ENCODE results near the gene EEA1. TPM values are rescaled to one million over a fixed set of nuclear protein-coding genes. Genes with fewer than 3 reads are reported as not detected.
"Not testable (repeated sequence)": the region's sequence is repeated elsewhere in the genome, so short reads cannot be mapped to it uniquely, and the experiment has no call there.

The EEA1 gene
- total and polyA plus RNA-seq, 11 donors, result 5.1 to 45.5 (median 28.5) TPM

DNA sequence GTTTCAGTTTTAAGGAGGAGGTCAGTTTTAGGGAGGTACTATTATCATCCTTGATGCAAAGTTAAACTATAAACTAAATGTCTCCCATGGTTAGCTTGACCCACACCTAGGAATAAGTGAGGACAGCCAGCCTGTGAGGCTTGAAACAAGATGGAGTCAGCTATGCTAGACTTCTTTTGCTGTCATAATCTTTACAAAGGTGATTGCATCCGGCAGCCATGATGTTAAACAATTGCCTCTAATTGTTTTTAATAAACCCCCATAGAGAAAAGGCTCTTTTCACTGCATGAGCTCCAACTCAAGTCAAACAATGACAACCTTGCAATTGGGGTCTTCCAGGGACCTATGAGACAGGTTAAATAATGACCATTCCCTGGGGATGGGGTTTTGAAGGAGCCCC, 45.7 kb upstream of the EEA1 start:
- H3K27me3 ChIP-seq, result no peaks in the 10 kb centered on the region
- ATAC-seq (no peak), DNase-seq (no peak)
- no peak overlapping the region for H3K4me3 ChIP-seq
- peaks cover 0 to 36% (median 2%) of the 10 kb centered on the region in 12 donors for H3K4me1 ChIP-seq
- 94 to 97% (median 96%) methylated on average over 1 of the region's 1 CpG for WGBS, 4 donors
- intact Hi-C loops (cut with DNase I), result loop anchor here in 1 of 10 donors (10.0 kb wide), 1 partner anchor 190 kb away; no protein-coding TSS in a partner anchor
- no peaks in the 10 kb centered on the region for H3K36me3 ChIP-seq
- peaks cover 0 to 20% (median 2%) of the 10 kb centered on the region in 12 donors for H3K9me3 ChIP-seq
- H3K27ac ChIP-seq, result no peak overlapping the region
- no peak for TF ChIP-seq POLR2A (IDR thresholded peaks at IDR 0.05)
- TF ChIP-seq, protein P1, sequence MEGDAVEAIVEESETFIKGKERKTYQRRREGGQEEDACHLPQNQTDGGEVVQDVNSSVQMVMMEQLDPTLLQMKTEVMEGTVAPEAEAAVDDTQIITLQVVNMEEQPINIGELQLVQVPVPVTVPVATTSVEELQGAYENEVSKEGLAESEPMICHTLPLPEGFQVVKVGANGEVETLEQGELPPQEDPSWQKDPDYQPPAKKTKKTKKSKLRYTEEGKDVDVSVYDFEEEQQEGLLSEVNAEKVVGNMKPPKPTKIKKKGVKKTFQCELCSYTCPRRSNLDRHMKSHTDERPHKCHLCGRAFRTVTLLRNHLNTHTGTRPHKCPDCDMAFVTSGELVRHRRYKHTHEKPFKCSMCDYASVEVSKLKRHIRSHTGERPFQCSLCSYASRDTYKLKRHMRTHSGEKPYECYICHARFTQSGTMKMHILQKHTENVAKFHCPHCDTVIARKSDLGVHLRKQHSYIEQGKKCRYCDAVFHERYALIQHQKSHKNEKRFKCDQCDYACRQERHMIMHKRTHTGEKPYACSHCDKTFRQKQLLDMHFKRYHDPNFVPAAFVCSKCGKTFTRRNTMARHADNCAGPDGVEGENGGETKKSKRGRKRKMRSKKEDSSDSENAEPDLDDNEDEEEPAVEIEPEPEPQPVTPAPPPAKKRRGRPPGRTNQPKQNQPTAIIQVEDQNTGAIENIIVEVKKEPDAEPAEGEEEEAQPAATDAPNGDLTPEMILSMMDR (IDR thresholded peaks at IDR 0.05), result no peak

DNA sequence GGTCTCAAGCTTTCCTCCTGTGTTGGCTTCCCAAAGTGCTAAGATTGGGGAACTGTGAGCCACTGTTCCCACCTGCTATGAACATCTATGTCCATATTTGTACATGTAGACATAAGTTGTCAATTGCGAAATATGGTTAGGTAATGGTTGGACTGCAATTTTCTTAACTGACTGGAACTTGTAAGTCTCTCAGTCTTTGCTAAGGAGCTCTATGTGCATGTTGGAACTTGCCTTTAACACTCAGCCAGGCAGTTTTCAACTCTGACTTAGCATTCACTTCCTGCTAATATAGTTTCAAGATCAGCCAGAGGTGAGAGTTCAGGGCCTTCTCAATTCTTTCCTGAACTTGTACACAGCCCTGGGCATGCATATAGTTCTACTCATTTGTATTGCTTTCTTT, 44.5 kb upstream of the EEA1 start:
- Histone ChIP-seq H3K4me3 (no peak overlapping the region), H3K27ac (peak overlapping the region in 1 of 12 donors; percentile 13)
- 88 to 96% (median 90%) methylated on average over 1 of the region's 1 CpG for WGBS, 4 donors

DNA sequence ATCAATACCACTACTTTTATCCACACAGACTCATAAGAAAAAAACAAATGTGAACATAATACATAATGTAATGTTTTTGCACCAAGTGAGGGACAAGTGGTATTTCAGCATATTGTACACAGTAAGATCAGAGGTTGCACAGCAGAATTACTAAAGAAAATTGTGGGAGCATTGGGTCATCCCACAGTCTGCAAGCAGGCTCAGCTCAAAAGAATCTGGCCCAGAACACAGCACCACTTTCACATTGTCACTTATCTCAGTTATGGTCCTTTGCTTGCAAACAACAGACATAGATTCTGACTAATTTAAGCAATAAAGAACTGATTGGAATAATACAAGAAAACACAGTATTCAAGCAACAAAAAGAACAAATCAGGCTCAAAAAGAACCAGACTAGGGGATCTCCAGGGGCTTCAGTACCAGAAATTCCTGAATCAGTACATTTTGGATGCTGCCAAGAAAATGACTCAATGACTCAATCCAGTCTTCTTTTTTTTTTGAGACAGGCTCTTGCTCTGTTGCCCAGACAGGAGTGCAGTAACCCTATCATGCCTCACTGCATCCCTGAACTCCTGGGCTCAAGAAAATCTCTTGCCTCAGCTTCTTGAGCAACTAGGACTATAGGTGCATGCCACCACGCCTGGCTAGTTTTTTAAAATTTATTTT, 42.9 kb upstream of the EEA1 start:
- H3K27ac ChIP-seq, result peak overlapping the region in 2 of 12 donors; percentile 36 to 64
- no peaks in the 10 kb centered on the region for H3K27me3 ChIP-seq
- peaks cover 0 to 20% (median 2%) of the 10 kb centered on the region in 12 donors for H3K9me3 ChIP-seq
- intact Hi-C loops (cut with DNase I), result loop anchor here in 1 of 10 donors (10.0 kb wide), 1 partner anchor 187 kb away; no protein-coding TSS in a partner anchor
- TF ChIP-seq POLR2A (IDR thresholded peaks at IDR 0.05), result no peak
- TF ChIP-seq, protein P1 (IDR thresholded peaks at IDR 0.05), result no peak
- no peak for DNase-seq
- H3K4me1 ChIP-seq, result peaks cover 0 to 50% (median 2%) of the 10 kb centered on the region in 12 donors
- ATAC-seq, result peak in 3 of 4 donors; percentile 23 to 73 (median 69)
- no peak overlapping the region for H3K4me3 ChIP-seq
- WGBS, 4 donors, result 88 to 100% (median 94%) methylated on average over 1 of the region's 1 CpG
- no peaks in the 10 kb centered on the region for H3K36me3 ChIP-seq

More for the DNA sequence above, 44.5 kb upstream of the EEA1 start:
- Histone ChIP-seq H3K36me3 (no peaks in the 10 kb centered on the region), H3K4me1 (peaks cover 0 to 44% (median 2%) of the 10 kb centered on the region in 12 donors), H3K27me3 (no peaks in the 10 kb centered on the region), H3K9me3 (peaks cover 0 to 20% (median 2%) of the 10 kb centered on the region in 12 donors)
- peak in 3 of 4 donors; percentile 29 to 49 (median 35) for ATAC-seq
- TF ChIP-seq, protein P1 (IDR thresholded peaks at IDR 0.05), result no peak
- TF ChIP-seq POLR2A (IDR thresholded peaks at IDR 0.05), result no peak
- DNase-seq, result no peak
- intact Hi-C loops (cut with DNase I), result loop anchor here in 1 of 10 donors (10.0 kb wide), 1 partner anchor 189 kb away; no protein-coding TSS in a partner anchor

DNA sequence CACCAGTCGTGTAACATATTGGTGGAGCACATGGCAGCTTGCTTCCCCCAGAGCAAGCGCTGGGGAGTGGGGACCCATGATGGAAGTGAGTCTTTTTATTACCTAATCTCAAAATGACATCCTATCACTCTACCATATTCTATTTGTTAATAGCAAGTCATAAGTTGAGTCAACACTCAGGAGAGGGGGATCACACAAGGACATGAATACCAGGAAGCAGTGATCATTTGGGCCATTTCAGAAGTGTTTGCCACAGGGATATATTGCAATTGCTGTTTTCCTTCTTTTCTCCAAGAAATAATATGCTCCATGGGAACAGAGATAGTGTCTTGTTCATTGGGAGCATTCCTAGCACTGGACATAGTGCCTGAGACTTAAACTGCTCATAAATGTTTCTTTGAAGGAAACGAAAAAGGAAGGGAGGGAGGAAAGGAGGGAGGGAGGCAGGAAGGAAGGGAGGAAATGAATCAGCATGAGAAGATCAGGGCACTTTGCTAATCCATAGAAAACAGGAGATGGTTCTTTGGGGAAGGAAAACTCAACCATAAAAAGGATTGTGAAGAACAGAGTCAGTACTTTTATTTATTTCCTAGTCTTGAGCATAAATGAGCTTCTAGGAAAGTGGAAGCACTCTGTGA, 39.2 kb upstream of the EEA1 start:
- Histone ChIP-seq H3K4me3 (no peak overlapping the region), H3K27me3 (no peaks in the 10 kb centered on the region), H3K9me3 (no peaks in the 10 kb centered on the region), H3K36me3 (no peaks in the 10 kb centered on the region), H3K27ac (peak overlapping the region in 1 of 12 donors; percentile 10), H3K4me1 (peaks cover 0 to 40% (median 2%) of the 10 kb centered on the region in 12 donors)
- no peak for TF ChIP-seq POLR2A (IDR thresholded peaks at IDR 0.05)
- TF ChIP-seq, protein P1 (IDR thresholded peaks at IDR 0.05), result no peak
- DNase-seq, result no peak
- WGBS, 4 donors, result 72 to 77% (median 76%) methylated on average over 3 of the region's 3 CpGs
- intact Hi-C loops (cut with DNase I), result no loop called here
- ATAC-seq, result no peak

DNA sequence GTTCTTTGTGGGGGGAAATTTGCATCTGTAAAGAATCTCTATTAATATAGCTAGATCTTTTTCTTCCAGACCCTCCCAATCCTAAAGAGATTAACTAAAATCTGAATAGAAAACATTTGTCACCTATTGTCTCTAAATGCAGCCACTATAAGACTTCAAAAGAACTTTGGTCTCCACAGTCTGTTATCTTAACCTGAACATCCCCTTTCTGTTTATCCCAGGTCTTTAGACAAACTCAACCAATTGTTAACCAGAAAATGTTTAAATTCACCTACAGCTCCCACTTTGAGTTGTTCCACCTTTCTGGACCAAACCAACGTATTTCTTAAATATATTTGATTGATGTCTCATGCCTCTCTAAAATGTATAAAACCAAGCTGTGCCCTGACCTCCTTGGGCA, 35.3 kb upstream of the EEA1 start:
- DNase-seq; H3K27ac ChIP-seq; H3K36me3 ChIP-seq; H3K9me3 ChIP-seq; H3K4me3 ChIP-seq; H3K27me3 ChIP-seq; ATAC-seq; intact Hi-C loops (cut with DNase I): not testable (repeated sequence)
- H3K4me1 ChIP-seq, result peaks cover 0 to 13% (median 0%) of the 10 kb centered on the region in 12 donors
- WGBS, 4 donors, result 65 to 77% (median 73%) methylated on average over 1 of the region's 1 CpG
